ENCODE measurements around the gene PLA2G4D.

The PLA2G4D gene

GRCh38 chr15:42070279-42070975 is 23.9 kb downstream of the PLA2G4D start:
- no peak for DNase-seq

GRCh38 chr15:42069496-42070278 is 24.7 kb downstream of the PLA2G4D start:
- DNase-seq: no peak

- DNase-seq: no peak
Observed at GRCh38 chr15:42069025-42069424, 25.3 kb downstream of the PLA2G4D start.

GRCh38 chr15:42068601-42069000 is 25.8 kb downstream of the PLA2G4D start:
- DNase-seq: no peak

- no peak for DNase-seq
Observed at GRCh38 chr15:42066764-42067415, 27.5 kb downstream of the PLA2G4D start.

- no peak for DNase-seq
Observed at GRCh38 chr15:42065468-42065867, 28.9 kb downstream of the PLA2G4D start.

- peak; percentile 7 for DNase-seq
Observed at GRCh38 chr15:42065033-42065432, 29.3 kb downstream of the PLA2G4D start.

- no peak for DNase-seq
Observed at GRCh38 chr15:42064271-42064670, 30.1 kb downstream of the PLA2G4D start.

- no peak for DNase-seq
Observed at GRCh38 chr15:42063122-42063848, 31.1 kb downstream of the PLA2G4D start.

GRCh38 chr15:42062284-42062806 is 32.0 kb downstream of the PLA2G4D start:
- no peak for DNase-seq

GRCh38 chr15:42060797-42061196 is 33.6 kb downstream of the PLA2G4D start:
- peak; percentile 29 for DNase-seq

GRCh38 chr15:42060477-42060763 is 33.9 kb downstream of the PLA2G4D start:
- no peak for DNase-seq

- peak; percentile 18 for DNase-seq
Observed at GRCh38 chr15:42059661-42060476, 34.5 kb downstream of the PLA2G4D start.

- no peak for DNase-seq
Observed at GRCh38 chr15:42058791-42059190, 35.6 kb downstream of the PLA2G4D start.

GRCh38 chr15:42057799-42058646 is 36.3 kb downstream of the PLA2G4D start:
- DNase-seq: no peak

GRCh38 chr15:42056934-42057798 is 37.2 kb downstream of the PLA2G4D start:
- peak; percentile 71 for DNase-seq

- DNase-seq: no peak
Observed at GRCh38 chr15:42053914-42054313, 40.4 kb downstream of the PLA2G4D start.

- no peak for DNase-seq
Observed at GRCh38 chr15:42053010-42053409, 41.4 kb downstream of the PLA2G4D start.

- DNase-seq: no peak
Observed at GRCh38 chr15:42050484-42051255, 43.7 kb downstream of the PLA2G4D start.
